HG03521 (cell line): ENCODE measurements around the gene SOHLH1.
"Not testable (repeated sequence)": the region's sequence is repeated elsewhere in the genome, so short reads cannot be mapped to it uniquely, and the experiment has no call there.

ENCODE experiments used
- ATAC-seq: cut with Tn5 transposase; IDR thresholded peaks from one replicate; pipeline ENCODE4 v1.9.1; 2021; ENCODE audit warnings: mild to moderate bottlenecking, moderate library complexity; ENCODE audit not compliant: unreplicated experiment

The SOHLH1 gene

DNA sequence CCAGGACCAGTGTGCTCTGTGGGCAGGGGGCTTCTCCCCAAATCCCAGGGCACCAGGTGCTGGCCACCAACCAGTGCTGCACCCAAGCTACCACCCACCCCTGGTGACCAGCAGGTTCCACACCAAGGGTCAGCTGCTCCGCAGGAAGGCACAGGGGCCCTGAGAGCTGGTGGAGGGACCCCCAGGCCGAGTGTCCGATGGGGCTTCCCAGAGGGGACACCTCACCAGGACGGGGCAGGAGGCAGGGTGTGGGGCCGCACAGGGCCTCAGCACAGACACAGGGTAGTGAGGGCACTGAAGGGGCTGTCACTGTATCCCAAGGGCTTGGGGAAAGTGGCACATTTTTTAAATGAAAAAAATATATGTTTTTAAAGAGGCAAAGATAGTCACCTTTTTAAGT, 18.1 kb downstream of the SOHLH1 start:
- no peak for ATAC-seq

DNA sequence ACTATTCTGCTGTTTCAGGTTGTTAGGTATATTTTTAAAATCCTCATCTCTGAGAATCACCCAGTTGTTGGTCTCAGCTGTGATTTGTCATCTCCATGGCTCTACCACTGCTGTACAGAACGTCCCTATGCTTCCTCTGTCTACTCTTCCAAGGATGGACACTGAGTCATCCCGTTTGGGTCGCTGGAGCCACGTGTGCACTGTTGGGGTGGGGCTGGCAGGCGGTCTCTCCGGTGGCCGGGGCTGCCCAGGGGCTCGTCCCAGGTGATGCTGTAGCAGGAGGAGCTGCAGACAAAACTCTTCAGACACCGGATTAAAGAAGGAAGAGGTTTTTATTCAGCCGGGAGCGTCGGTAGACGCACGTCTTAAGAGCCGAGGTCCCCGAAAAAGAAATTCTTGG, 19.2 kb downstream of the SOHLH1 start:
- ATAC-seq = no peak

DNA sequence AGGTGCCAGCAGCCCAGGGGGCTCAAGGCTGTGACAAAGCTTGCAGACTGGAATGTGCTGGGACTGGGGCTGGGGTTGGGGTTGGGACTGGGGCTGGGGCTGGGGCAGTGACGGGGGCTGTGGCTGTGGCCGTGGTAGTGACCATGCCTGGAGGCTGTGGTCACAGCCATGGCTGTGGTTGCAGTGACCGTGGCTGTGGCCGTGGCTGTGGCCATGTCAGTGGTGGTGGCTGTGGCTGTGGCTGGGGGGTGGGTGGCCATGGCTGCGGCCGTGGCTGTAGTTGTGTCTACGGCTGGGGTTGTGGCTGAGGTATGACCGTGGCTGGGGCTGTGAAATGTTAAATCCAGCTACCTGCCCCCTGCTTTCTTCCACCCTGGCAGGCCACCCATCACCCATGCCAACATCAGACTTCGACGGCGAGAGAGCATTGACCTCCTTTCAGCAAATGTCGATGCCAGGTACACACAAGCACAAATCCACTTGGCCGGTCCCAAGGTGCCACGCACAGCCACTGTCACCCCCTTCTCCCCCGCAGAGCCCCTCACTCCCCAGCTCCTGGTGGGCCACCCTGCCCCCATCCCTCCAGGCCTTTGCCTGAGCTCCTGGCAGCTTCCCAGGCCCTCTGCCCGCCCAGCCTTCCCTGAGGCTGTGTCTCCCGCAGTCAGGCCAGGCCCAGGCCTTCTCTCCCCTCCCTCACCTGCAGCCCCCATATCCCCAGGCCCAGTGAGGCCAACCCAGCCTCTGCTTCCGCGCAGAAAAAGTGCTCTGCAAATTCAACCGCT, 20.9 kb downstream of the SOHLH1 start:
- ATAC-seq = no peak

DNA sequence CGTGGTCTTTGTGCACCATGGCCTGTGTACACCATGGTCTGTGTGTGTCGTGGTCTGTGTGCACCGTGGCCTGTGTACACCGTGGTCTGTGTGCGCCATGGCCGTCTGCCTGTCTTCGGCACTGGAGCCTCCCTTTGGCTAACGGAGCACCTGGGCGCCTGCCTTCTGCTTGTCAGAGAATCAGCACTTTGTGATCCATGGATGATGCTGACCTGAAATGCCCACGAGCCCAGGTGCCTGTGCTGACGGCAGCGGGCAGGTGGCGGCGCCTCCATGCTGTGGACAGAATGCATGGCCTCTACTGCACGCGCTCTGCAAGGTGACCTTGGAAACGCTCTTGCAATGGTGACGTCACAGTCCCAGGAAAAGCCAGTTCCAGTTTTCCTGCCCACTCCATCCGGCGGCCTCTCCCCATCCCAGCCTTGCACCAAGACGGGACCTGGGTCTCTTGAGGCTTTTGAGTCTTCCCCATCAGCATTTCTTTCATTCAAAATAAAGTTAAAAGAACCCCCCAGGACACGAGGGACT, 21.6 kb downstream of the SOHLH1 start:
- no peak for ATAC-seq

DNA sequence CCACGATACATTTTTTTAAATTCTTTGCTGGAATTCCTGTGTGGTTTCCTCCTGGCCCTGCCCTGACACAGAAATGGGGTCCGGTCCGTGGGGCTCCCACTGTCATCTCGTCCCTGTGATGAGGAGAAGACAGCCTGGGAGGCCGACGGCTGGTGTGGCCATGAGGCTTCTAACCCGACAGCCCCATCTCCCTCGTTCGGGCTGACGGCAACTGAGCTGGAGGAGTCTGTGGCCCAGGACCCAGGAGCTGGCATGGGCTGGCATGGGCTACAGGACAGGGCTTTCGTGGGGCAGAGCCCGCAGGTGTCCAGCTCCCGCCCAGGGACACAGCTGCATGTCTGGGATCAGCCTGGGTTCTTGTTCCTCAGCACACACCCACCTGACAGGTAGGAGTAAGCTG, 22.4 kb downstream of the SOHLH1 start:
- no peak for ATAC-seq

DNA sequence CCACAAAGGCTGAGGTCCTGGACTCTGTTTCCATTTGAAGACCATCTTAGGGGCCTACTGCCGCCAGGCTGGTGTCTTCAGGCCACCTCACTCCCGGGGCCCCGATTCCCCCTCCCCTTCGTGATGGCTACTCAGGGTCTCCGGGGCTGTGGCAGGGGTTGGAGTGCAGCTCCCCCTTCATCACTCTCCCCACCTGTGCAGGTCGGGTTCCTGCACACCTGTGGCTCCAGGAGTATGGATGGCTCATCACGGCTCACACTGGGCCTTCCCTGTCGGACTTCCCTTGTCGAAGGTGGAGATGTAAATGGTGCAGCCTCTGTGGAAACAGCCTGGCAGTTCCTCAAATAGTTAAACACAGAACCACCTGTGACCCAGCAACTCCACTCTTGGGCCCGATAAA, 24.3 kb downstream of the SOHLH1 start:
- ATAC-seq = no peak

DNA sequence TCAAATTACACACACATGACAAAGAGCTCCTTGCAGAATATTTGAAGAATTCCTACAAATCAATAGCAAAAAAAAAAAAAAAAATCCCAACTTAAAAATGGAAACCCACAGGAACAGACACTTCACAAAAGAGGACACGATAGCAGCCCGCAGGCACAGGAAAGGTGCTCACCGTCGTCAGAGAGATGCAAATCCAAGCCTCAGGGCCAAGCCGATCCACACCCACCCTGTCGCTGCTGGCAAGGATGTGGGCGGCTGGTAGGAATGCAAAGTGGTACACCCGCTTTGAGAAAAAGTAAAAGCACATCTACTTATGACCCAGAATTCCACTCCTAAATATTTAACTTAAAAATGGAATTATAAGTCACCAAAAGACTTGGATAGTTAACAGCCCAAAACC, 25.3 kb downstream of the SOHLH1 start:
- no peak for ATAC-seq

DNA sequence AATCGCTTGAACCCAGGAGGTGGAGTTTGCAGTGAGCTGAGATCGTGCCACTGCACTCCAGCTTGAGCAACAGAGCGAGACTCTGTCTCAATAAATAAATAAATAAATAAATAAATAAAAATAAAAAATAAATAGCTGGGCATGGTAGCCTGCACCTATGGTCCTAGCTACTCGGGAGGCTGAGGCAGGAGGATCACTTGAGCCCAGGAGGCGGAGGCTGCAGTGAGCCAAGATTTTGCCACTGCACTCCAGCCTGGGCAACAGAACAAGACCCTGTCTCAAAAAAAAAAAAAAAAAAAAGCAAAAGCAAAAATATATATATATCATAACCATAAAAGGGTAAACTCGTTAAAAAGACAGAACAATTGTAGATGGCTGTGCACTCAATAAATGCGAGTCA, 26.5 kb downstream of the SOHLH1 start:
- ATAC-seq = not testable (repeated sequence)

DNA sequence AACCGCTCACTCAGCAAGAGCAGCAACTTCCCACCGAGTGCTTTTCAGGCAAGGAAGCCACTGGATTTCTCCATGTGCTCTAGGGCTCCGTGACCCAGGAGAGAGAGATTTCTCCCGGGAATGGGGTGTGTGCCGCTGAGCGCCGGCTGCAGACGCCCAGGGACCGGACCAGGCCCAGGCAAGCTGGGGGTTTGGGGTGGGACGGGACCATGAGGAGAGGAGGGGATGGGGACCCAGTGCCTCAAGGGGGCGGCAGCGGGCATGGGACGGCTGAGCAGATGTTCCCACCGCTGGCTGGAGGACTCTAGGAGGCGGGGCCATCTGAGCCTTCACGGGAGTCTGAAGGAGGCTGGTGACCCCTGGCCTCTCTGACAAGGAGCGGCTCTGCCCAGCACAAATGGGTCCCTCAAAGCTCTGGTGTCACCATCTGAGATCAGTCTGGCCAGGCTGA, 27.7 kb downstream of the SOHLH1 start:
- ATAC-seq = no peak

DNA sequence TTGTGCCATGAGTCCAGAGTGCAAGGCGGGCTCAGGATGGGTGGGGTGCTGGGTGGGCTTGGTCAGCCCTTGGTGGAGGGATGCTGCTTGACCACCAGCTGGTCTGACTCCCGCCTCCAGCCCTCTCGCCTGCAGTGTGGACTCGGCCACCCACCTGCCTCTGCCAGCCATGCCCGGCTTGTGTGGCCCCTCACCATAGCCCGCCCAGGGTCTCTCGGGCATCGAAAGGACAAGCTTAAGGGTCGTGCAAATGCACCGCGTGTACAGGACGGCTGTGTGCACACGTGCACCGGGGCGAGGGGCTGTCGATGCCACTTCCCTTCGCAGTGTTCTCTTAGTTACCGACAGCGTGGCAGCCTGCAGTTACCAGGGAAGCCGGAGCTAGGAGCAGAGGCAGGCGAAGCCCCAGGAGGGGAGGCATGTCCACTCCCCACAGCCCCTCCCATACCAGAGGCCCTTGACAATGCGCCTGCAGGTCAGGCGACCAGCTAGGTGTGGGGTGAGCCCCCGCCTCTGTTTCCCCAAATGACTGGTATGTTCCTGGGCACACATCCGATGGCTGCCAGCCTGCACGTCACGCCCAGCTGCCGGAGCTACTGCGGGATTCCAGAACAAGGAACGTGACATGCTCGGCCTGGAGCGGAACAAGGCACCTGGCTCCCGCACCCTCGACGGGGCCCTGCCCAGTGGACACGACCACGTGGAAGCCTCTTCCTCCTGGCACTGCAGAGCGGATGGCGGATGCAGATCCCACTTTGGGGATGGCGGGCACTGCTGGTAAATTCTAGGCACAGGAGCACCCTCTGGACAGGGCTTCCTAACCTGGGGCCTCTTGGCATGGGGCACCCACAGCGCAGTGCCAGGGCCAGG, 28.3 kb downstream of the SOHLH1 start:
- no peak for ATAC-seq

DNA sequence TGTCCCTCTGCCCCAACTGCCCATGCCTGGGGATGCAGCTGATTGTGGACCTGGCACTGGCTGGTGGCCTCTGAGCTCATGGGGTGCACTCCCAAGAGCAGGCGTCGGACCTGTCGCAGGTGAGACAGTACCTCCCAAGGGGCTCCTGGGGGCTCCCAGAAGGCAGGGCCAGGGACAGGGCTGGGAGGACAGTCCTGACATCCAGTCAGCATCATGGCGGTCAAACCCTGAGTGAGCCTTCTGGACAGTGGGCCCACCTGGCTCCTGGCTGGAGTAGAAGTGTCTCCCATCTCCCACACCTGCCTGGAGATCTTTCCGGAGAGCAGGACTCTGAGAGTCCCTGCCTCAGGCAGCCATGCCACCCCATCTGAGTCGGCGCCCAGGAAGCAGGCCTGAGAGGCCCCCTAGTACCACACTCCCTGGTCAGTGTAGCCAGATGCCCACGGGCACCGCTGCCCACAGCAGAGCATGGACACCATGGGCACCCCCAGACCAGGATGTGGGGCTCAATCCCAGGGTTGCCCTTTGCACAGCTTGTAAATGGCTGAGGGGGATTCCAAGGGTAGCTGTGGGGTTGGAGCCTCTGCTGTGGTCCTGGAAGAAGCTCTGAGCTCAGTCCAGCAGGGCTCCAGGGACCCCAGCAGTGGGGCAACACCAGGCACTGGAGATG, 29.5 kb downstream of the SOHLH1 start:
- ATAC-seq = no peak

DNA sequence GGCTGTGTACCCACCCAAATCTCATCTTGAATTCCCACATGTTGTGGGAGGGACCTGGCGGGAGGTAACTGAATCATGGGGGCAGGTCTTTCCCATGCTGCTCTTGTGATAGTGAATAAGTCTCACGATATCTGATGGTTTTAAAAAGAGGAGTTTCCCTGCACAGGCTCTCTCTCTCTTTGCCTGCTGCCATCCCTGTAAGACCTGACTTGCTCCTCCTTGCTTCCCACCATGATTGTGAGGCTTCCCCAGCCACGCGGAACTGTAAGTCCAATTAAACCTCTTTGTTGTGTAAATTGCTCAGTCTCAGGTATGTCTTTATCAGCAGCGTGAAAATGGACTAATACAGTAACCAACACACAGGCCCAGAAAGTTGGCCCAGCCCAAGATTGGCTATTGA, 30.3 kb downstream of the SOHLH1 start:
- ATAC-seq = not testable (repeated sequence)

DNA sequence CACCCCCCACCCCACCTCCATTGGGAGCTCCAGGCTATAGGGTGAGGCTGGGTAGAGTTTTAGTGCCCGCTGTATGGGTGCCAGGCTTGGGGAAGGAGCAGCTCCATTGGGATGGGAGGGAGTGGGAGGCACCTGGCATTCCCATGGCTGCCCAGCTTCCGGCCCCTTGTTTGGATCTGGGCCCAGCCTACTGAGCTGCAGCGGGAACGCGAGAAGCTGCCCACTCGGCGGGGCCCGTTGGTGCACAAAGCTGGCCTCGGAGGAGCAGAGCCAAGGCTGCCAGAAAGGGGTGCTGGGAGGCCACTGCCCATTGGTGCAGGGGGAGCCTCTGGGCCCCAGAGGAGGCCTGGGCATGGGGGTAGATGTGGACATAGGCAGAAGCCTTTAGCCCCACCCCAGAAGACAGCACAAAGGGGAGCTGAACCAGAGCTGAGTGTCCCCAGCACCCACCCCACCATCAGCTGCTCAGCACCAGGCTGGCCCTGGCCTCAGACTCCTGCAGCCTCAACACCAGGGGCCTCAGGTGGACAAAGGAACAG, 31.7 kb downstream of the SOHLH1 start:
- ATAC-seq = no peak

DNA sequence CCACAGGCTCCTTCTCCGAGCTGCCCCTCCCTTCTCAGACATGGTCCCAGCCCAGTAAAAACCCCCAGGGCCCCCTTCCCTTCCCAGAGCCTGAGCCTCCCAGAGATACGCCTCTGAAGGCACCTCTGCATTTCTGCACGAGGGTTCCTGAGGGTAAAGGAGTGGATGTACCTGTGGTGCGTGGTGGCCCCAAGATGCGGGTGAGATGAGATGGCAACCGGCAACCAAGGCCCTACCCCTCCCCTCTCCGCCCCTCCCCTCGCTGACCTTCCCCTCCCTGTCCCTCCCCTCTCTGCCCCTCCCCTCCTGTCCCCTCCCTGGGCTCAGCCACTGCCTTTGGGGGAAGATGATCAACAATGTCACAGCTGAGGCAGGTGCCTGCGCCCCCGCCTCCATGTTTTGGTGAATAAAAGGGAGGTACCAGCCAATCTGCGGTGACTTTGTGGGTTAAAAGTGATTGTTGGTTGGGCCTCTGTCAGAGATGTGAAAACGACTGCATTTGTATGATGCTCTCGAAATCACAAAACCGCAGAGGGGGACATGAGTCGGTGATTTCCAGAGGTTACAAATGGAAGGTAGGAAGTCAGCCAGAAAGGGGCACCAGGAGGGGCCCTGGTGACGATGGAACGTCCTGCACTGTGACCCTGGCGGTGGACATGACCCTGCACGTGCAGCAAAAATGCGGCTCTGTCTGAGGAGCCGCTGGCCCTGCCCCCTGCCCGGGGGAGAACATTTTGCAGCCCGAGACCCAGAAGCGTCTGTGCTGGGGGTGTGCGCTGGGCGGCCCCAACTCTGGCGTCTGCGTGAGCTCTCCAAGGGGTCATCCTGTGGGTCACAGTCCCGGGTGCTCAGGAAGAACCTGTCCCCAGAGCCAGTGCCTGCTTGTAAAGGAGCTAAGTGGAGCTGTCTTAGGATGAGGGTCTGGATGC, 32.5 kb downstream of the SOHLH1 start:
- ATAC-seq = no peak

DNA sequence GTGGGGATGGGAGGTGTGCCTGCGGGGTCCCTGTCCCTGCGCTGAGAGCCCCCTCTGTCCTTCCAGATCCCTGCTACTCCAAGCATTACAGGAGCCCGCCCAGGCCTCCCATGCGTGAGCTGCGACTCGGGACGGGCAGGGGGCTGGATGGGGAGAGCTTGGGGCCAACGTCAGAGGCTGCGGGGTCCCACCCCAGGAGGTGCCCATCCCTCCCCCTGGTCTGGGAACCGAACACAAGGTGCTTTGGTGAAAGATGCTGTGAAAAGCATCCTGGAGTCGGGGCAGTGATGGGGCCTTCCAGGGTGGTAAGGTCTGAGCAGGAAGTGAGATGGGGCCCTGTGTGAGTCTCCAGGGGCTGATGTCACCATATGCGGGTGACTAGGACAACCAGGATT, 33.5 kb downstream of the SOHLH1 start:
- no peak for ATAC-seq

DNA sequence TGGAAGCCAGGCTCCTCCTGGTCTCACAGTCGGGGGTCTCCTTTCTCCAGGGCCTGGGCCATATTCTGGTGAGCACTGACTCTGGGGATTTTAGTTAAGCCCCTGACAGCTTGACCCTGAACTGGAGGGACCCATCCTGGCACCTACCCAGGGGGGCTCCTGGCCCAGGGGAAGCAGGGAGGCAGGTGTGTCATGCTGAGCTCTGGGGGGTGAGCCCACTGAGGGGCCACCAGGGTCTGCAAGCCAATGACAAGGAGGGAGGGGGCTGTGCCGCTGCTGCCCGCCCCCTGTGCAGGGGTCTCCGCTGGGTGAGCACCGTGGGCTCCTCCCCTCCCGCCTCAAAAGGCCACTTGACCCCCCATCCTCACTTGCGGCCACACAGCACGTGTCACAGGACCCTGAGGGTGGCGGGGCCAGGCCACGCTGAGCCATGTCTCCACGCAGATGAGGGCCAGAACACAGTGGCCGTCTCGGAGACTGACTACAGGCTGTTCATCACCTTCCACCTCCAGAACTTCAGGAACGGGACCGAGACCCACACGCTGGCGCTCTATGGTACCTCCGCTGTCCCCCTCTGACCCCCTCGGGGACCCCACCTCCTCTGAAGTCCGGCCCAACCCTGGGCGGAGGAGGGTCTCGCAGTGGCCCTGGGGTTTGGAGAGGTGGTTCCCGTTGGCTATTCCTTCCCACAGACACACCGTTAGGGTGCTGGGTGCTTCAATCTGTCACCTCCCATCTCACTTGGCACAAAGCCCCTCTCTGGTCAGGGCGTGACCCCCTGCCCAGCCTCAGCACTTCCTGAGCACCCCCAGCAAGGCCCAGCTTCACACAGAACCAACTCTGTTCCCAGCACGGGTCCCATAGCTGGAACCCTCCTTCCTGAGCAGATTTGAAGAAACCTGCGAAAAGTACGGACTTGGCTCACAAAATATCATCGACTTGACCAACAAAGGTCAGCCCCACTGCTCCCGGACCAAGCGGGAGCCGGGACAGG, 34.2 kb downstream of the SOHLH1 start:
- ATAC-seq = no peak

DNA sequence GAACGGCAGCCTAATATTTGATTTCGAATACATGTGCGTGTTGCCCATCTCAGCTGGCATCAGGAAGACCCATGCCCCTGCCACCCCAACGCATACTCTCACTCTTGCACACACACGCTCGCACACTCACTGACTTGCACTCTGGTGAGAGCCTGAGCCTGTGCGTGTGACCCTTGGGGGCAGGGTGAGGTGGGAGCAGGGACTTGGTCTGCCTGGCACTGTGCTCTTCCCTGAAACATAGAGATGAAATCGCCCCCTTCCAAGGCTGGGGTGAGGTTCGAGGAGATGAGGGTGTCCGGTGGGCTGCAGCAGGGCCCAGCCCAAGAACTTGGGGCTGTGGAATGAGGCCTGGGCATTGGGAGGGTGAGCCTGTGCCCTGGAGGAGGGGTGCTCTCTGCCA, 35.0 kb downstream of the SOHLH1 start:
- no peak for ATAC-seq

DNA sequence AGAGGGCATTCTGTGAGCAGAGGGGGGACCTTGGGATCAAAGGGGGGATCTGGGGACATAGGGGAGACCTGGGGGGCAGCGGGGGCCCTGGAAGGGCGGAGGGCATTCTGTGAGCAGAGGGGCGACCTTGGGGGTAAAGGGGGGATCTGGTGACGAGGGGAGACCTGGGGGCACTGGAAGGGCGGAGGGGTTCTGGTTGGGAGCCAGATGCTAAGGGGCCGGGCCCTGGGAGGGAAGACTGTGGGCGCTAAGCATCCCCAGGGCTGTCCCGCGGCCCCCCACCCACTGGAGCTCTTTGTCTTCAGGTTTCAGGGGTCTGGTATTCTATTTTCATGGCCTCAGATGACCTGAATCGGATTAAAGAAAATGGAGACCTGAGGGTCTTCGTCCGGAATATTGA, 35.4 kb downstream of the SOHLH1 start:
- no peak for ATAC-seq

DNA sequence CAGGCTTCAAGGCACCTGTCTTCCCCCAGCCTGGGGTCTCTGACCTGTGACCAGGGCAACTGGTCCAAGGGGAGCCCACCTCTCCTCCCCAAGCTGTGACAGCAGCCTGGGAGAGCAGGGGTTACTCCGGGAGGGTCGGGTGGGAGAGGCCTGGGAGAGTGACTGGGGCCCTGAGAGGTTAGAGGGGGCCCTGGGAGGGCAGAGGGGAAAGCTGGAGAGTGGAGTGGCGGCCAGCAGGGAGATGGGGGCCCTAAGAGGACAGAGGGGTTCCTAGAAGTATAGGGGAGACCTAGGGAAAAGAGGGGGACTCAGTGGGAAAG, 35.9 kb downstream of the SOHLH1 start:
- ATAC-seq = no peak
